Measurements from ENCODE around the gene GTF2H4.

Gene GTF2H4

GRCh38 chr6:30886897-30887255 is 21.1 kb upstream of the GTF2H4 start:
- no peak overlapping the region for H3K4me3 ChIP-seq (ENCODE audit: low read depth, low read length)

GRCh38 chr6:30887901-30888815 is 19.8 kb upstream of the GTF2H4 start:
- Histone ChIP-seq H3K27ac (no peak overlapping the region), H3K79me2 (peaks cover 43% of the 10 kb centered on the region), H3K4me2 (ENCODE audit: low read length) (no peak overlapping the region), H3K36me3 (ENCODE audit: control insufficient read depth, insufficient read depth, low read length) (no peaks in the 10 kb centered on the region), H2AFZ (no peak overlapping the region), H3K4me1 (peaks cover 28% of the 10 kb centered on the region), H3K9me3 (ENCODE audit: control insufficient read depth, low read length) (no peaks in the 10 kb centered on the region), H3K9ac (no peak overlapping the region), H3K4me3 (ENCODE audit: low read depth, low read length) (no peak overlapping the region), H3K27me3 (ENCODE audit: control insufficient read depth, insufficient read depth, low read length) (no peaks in the 10 kb centered on the region)
- no peak for TF ChIP-seq CTCF (IDR thresholded peaks at IDR 0.05)

More at GRCh38 chr6:30886897-30887255, 21.1 kb upstream of the GTF2H4 start:
- TF ChIP-seq CTCF (IDR thresholded peaks at IDR 0.05), result no peak
- H3K36me3 ChIP-seq (ENCODE audit: control insufficient read depth, insufficient read depth, low read length), result no peaks in the 10 kb centered on the region
- peaks cover 42% of the 10 kb centered on the region for H3K79me2 ChIP-seq
- peaks cover 38% of the 10 kb centered on the region for H3K4me1 ChIP-seq
- H3K4me2 ChIP-seq (ENCODE audit: low read length), result peak overlapping the region; percentile 99
- H3K27me3 ChIP-seq (ENCODE audit: control insufficient read depth, insufficient read depth, low read length), result no peaks in the 10 kb centered on the region
- H3K9ac ChIP-seq, result no peak overlapping the region
- no peaks in the 10 kb centered on the region for H3K9me3 ChIP-seq (ENCODE audit: control insufficient read depth, low read length)
- peak overlapping the region; percentile 100 for H3K27ac ChIP-seq
- no peak overlapping the region for H2AFZ ChIP-seq

- no peak overlapping the region for H3K4me3 ChIP-seq (ENCODE audit: low read depth, low read length)
- H3K4me2 ChIP-seq (ENCODE audit: low read length), result no peak overlapping the region
- H3K9ac ChIP-seq, result no peak overlapping the region
- H3K4me1 ChIP-seq, result peaks cover 24% of the 10 kb centered on the region
- no peaks in the 10 kb centered on the region for H3K27me3 ChIP-seq (ENCODE audit: control insufficient read depth, insufficient read depth, low read length)
- peaks cover 43% of the 10 kb centered on the region for H3K79me2 ChIP-seq
- no peak for TF ChIP-seq CTCF (IDR thresholded peaks at IDR 0.05)
- no peak overlapping the region for H2AFZ ChIP-seq
- no peaks in the 10 kb centered on the region for H3K9me3 ChIP-seq (ENCODE audit: control insufficient read depth, low read length)
- no peaks in the 10 kb centered on the region for H3K36me3 ChIP-seq (ENCODE audit: control insufficient read depth, insufficient read depth, low read length)
- H3K27ac ChIP-seq, result no peak overlapping the region
These were observed 19.1 kb upstream of the GTF2H4 start for GRCh38 chr6:30888816-30889495.

- Histone ChIP-seq H3K4me1 (peaks cover 24% of the 10 kb centered on the region), H3K9me3 (ENCODE audit: control insufficient read depth, low read length) (no peaks in the 10 kb centered on the region), H3K79me2 (peaks cover 43% of the 10 kb centered on the region), H2AFZ (no peak overlapping the region), H3K27me3 (ENCODE audit: control insufficient read depth, insufficient read depth, low read length) (no peaks in the 10 kb centered on the region), H3K4me3 (ENCODE audit: low read depth, low read length) (no peak overlapping the region), H3K27ac (peak overlapping the region; percentile 2), H3K4me2 (ENCODE audit: low read length) (no peak overlapping the region), H3K9ac (no peak overlapping the region), H3K36me3 (ENCODE audit: control insufficient read depth, insufficient read depth, low read length) (no peaks in the 10 kb centered on the region)
- no peak for TF ChIP-seq CTCF (IDR thresholded peaks at IDR 0.05)
These were observed 18.5 kb upstream of the GTF2H4 start for GRCh38 chr6:30889496-30889885.
